OCI-LY1 (cell line): Measurements from ENCODE around the gene PTPRT.
A peak's percentile ranks its signal among the peaks of the same experiment; 100 is the strongest.

Experiments
- H2AFZ ChIP-seq: fragments of 200-600 bp; sonication (generic), shearing (Covaris generic); 2 replicates; pipeline ENCODE4 v1.6.0; 2014; ENCODE audit warnings: antibody characterized with exemption, mild to moderate bottlenecking, low read length
- H3F3A ChIP-seq: fragments of 200-600 bp; sonication (generic), shearing (Covaris generic); 2 replicates; pipeline ENCODE4 v1.6.0; 2014; ENCODE audit warnings: mild to moderate bottlenecking, antibody characterized with exemption, low read length, moderate library complexity; ENCODE audit not compliant: insufficient read depth
- H3K27ac ChIP-seq: fragments of 200-600 bp; sonication (generic); 2 replicates; pipeline ENCODE4 v1.5.1; 2014; ENCODE audit warnings: low read length, mixed run types, mild to moderate bottlenecking, low read depth; ENCODE audit not compliant: poor library complexity, severe bottlenecking
- H3K27me3 ChIP-seq: fragments of 200-600 bp; sonication (generic); 2 replicates; pipeline ENCODE4 v1.6.0; 2014; ENCODE audit warnings: antibody characterized with exemption, mild to moderate bottlenecking, low read length, moderate library complexity; ENCODE audit not compliant: insufficient read depth
- H3K36me3 ChIP-seq: fragments of 200-600 bp; sonication (generic); 2 replicates; pipeline ENCODE4 v1.6.1; 2014; ENCODE audit warnings: mild to moderate bottlenecking, antibody characterized with exemption, low read length, moderate library complexity, mixed read lengths; ENCODE audit not compliant: insufficient read depth
- H3K4me1 ChIP-seq: fragments of 200-600 bp; sonication (generic); 2 replicates; pipeline ENCODE4 v1.5.1; 2014; ENCODE audit warnings: mild to moderate bottlenecking, low read length, moderate library complexity; ENCODE audit not compliant: insufficient read depth, severe bottlenecking
- H3K4me2 ChIP-seq: fragments of 200-600 bp; sonication (generic), shearing (Covaris generic); 2 replicates; pipeline ENCODE4 v1.6.1; 2014; ENCODE audit warnings: low read length
- H3K4me3 ChIP-seq: fragments of 200-600 bp; sonication (generic); 2 replicates; pipeline ENCODE4 v1.5.1; 2014; ENCODE audit warnings: low read length, low read depth, mild to moderate bottlenecking, mixed read lengths; ENCODE audit not compliant: poor library complexity, severe bottlenecking
- H3K79me2 ChIP-seq: fragments of 200-600 bp; shearing (Covaris generic); 2 replicates; pipeline ENCODE4 v1.6.1; 2016; ENCODE audit warnings: mixed run types, low read length, mixed read lengths; ENCODE audit not compliant: insufficient read depth
- H3K9ac ChIP-seq: fragments of 200-600 bp; sonication (generic), shearing (Covaris generic); 2 replicates; pipeline ENCODE4 v1.6.1; 2014; ENCODE audit warnings: mild to moderate bottlenecking, low read length, mixed read lengths
- H3K9me2 ChIP-seq: fragments of 200-600 bp; sonication (generic), shearing (Covaris generic); 2 replicates; pipeline ENCODE4 v1.6.1; 2014; ENCODE audit warnings: low read depth, mild to moderate bottlenecking, low read length, mixed read lengths
- H3K9me3 ChIP-seq: fragments of 200-600 bp; shearing (Covaris generic); 2 replicates; pipeline ENCODE4 v1.6.1; 2014; ENCODE audit warnings: low read length, mixed read lengths
- H4K20me1 ChIP-seq: fragments of 200-600 bp; sonication (generic), shearing (Covaris generic); 2 replicates; pipeline ENCODE4 v1.6.0; 2016; ENCODE audit warnings: mild to moderate bottlenecking, low read length; ENCODE audit not compliant: insufficient read depth
- EZH2 ChIP-seq: fragments of 200-600 bp; sonication (generic), shearing (Covaris generic); IDR thresholded peaks from 2 replicates; pipeline ENCODE4 v1.8.0; 2017; ENCODE audit warnings: borderline replicate concordance, mixed run types, mild to moderate bottlenecking, antibody characterized with exemption, low read length, moderate library complexity, mixed read lengths
- TF ChIP-seq, protein P1 (sequence below): fragments of 200-600 bp; sonication (generic), shearing (Covaris generic); IDR thresholded peaks from 2 replicates; pipeline ENCODE4 v1.5.1; 2017; ENCODE audit warnings: mild to moderate bottlenecking, antibody characterized with exemption, low read length, moderate library complexity, mixed read lengths

Gene PTPRT

GRCh38 chr20:42484790-42485375 lies 704.8 kb downstream of the PTPRT start:
- Histone ChIP-seq H3F3A (no peaks in the 10 kb centered on the region), H3K9ac (no peak overlapping the region), H3K79me2 (no peaks in the 10 kb centered on the region), H3K36me3 (no peaks in the 10 kb centered on the region), H3K4me1 (no peaks in the 10 kb centered on the region), H3K4me3 (no peak overlapping the region), H3K27me3 (0 out of 2 replicates have a peak, but pooled peaks cover 7% of the 10 kb centered on the region), H3K9me3 (no peaks in the 10 kb centered on the region), H2AFZ (no peak overlapping the region), H3K27ac (no peak overlapping the region), H4K20me1 (no peaks in the 10 kb centered on the region), H3K9me2 (no peaks in the 10 kb centered on the region), H3K4me2 (no peak overlapping the region)
- no peak for TF ChIP-seq EZH2
- TF ChIP-seq, protein P1, sequence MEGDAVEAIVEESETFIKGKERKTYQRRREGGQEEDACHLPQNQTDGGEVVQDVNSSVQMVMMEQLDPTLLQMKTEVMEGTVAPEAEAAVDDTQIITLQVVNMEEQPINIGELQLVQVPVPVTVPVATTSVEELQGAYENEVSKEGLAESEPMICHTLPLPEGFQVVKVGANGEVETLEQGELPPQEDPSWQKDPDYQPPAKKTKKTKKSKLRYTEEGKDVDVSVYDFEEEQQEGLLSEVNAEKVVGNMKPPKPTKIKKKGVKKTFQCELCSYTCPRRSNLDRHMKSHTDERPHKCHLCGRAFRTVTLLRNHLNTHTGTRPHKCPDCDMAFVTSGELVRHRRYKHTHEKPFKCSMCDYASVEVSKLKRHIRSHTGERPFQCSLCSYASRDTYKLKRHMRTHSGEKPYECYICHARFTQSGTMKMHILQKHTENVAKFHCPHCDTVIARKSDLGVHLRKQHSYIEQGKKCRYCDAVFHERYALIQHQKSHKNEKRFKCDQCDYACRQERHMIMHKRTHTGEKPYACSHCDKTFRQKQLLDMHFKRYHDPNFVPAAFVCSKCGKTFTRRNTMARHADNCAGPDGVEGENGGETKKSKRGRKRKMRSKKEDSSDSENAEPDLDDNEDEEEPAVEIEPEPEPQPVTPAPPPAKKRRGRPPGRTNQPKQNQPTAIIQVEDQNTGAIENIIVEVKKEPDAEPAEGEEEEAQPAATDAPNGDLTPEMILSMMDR: no peak

- Histone ChIP-seq H2AFZ (no peak overlapping the region), H3K9ac (no peak overlapping the region), H3K4me2 (no peak overlapping the region), H3K36me3 (no peaks in the 10 kb centered on the region), H3K4me3 (no peak overlapping the region), H4K20me1 (no peaks in the 10 kb centered on the region), H3K4me1 (no peaks in the 10 kb centered on the region), H3K9me3 (no peaks in the 10 kb centered on the region), H3K9me2 (no peaks in the 10 kb centered on the region), H3K27ac (no peak overlapping the region), H3K79me2 (no peaks in the 10 kb centered on the region), H3F3A (no peaks in the 10 kb centered on the region), H3K27me3 (0 out of 2 replicates have a peak, but pooled peaks cover 7% of the 10 kb centered on the region)
- TF ChIP-seq EZH2: no peak
- TF ChIP-seq, protein P1: no peak
Measured at GRCh38 chr20:42484335-42484734, 705.4 kb downstream of the PTPRT start.

DNA sequence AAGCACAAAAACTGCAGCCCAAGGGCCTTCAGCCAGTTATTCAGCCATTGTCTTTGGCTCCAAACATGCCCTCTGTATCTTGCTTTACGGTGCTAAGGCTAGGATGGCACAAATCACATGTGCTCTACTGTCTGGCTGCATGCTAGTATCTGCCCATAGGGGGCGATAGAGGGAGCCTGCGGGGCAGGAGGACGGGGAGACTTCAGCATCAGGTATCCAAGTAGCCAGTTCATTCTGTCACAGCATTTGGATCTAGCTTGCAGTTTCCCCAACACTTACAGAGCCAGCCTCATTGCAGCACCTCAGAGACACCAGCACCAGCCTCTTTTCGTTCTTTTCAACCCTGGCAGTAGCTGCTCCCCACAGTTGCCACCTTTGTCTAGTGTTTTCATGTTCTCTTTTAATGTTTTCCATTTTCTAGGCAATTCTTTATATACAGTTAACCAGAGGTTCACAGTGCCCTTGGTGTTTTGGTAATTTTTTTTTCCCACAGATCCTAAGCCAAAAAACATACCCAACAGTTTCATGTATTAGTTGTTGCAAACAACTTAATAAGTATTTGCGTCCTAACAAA lies 705.9 kb downstream of the PTPRT start:
- H3K4me1 ChIP-seq: no peaks in the 10 kb centered on the region
- no peaks in the 10 kb centered on the region for H3K79me2 ChIP-seq
- TF ChIP-seq EZH2: no peak
- TF ChIP-seq, protein P1: peak; percentile 74
- H2AFZ ChIP-seq: no peak overlapping the region
- no peak overlapping the region for H3K4me2 ChIP-seq
- no peaks in the 10 kb centered on the region for H4K20me1 ChIP-seq
- no peaks in the 10 kb centered on the region for H3K36me3 ChIP-seq
- 0 out of 2 replicates have a peak, but pooled peaks cover 7% of the 10 kb centered on the region for H3K27me3 ChIP-seq
- H3K4me3 ChIP-seq: no peak overlapping the region
- H3K9me2 ChIP-seq: no peaks in the 10 kb centered on the region
- no peak overlapping the region for H3K9ac ChIP-seq
- no peaks in the 10 kb centered on the region for H3K9me3 ChIP-seq
- no peak overlapping the region for H3K27ac ChIP-seq
- no peaks in the 10 kb centered on the region for H3F3A ChIP-seq
